Retinal pigment epithelial cell (primary cell): ENCODE data around the gene IGF2R.

ENCODE experiments used
- DNase-seq: peaks from one replicate; pipeline ENCODE4 v3.0.0-alpha.2; 2010; ENCODE audit warnings: low read depth
- H3K4me3 ChIP-seq: 2 replicates; pipeline ENCODE4 v1.5.1; 2011; ENCODE audit warnings: mild to moderate bottlenecking, low read length, control low read depth, moderate library complexity
- CTCF ChIP-seq: conservative IDR thresholded peaks from 2 replicates; pipeline ENCODE4 v1.5.1; 2011; ENCODE audit warnings: low read depth, low read length, control low read depth, inconsistent platforms

Gene IGF2R

GRCh38 chr6:160002882-160003281 is 34.0 kb downstream of the IGF2R start:
- H3K4me3 ChIP-seq, result no peak overlapping the region
- DNase-seq, result no peak
- no peak for TF ChIP-seq CTCF

GRCh38 chr6:160004018-160004417 is 35.1 kb downstream of the IGF2R start:
- no peak for DNase-seq
- TF ChIP-seq CTCF, result no peak
- no peak overlapping the region for H3K4me3 ChIP-seq

GRCh38 chr6:160004419-160005175 is 35.7 kb downstream of the IGF2R start:
- TF ChIP-seq CTCF, result no peak
- H3K4me3 ChIP-seq, result no peak overlapping the region
- no peak for DNase-seq

- no peak for TF ChIP-seq CTCF
- DNase-seq, result no peak
- H3K4me3 ChIP-seq, result no peak overlapping the region
Measured at GRCh38 chr6:160005211-160005610, 36.3 kb downstream of the IGF2R start.

- no peak for TF ChIP-seq CTCF
- no peak for DNase-seq
- no peak overlapping the region for H3K4me3 ChIP-seq
Measured at GRCh38 chr6:160005861-160006540, 37.1 kb downstream of the IGF2R start.

- TF ChIP-seq CTCF, result no peak
- no peak for DNase-seq
- H3K4me3 ChIP-seq, result no peak overlapping the region
Measured at GRCh38 chr6:160007145-160007544, 38.3 kb downstream of the IGF2R start.

GRCh38 chr6:160007611-160008010 is 38.7 kb downstream of the IGF2R start:
- no peak for TF ChIP-seq CTCF
- no peak for DNase-seq
- no peak overlapping the region for H3K4me3 ChIP-seq
